HG03521 (cell line): ENCODE results near the gene ATP6V0D1.

ENCODE experiments used
- ATAC-seq: cut with Tn5 transposase; IDR thresholded peaks from one replicate; pipeline ENCODE4 v1.9.1; 2021; ENCODE audit warnings: mild to moderate bottlenecking, moderate library complexity; ENCODE audit not compliant: unreplicated experiment

ATP6V0D1 gene

GRCh38 chr16:67394155-67395104 lies 86.5 kb downstream of the ATP6V0D1 start:
- no peak for ATAC-seq

GRCh38 chr16:67393788-67394154 lies 87.2 kb downstream of the ATP6V0D1 start:
- no peak for ATAC-seq

GRCh38 chr16:67393111-67393787 lies 87.7 kb downstream of the ATP6V0D1 start, which contains the start of gene TPPP3:
TPPP3 (minus strand) TSS chr16:67393498; CDS start chr16:67391111, 2,387 bp downstream.
- no peak for ATAC-seq

GRCh38 chr16:67392301-67393059 lies 88.5 kb downstream of the ATP6V0D1 start:
- no peak for ATAC-seq

- no peak for ATAC-seq
These were observed 89.3 kb downstream of the ATP6V0D1 start for GRCh38 chr16:67391424-67392300.

- ATAC-seq, result no peak
These were observed 90.0 kb downstream of the ATP6V0D1 start for GRCh38 chr16:67390816-67391423.

- ATAC-seq, result no peak
These were observed 90.8 kb downstream of the ATP6V0D1 start for GRCh38 chr16:67389911-67390815.

GRCh38 chr16:67388591-67388990 lies 92.4 kb downstream of the ATP6V0D1 start:
- no peak for ATAC-seq

GRCh38 chr16:67388191-67388590 lies 92.8 kb downstream of the ATP6V0D1 start:
- no peak for ATAC-seq
